ENCODE data around the gene GPR141.

- no peak for TF ChIP-seq ZNF274 (IDR thresholded peaks at IDR 0.05; ENCODE audit: low read depth, low read length)
- no peak for TF ChIP-seq SUZ12 (IDR thresholded peaks at IDR 0.05; ENCODE audit: extremely low read depth, insufficient read depth, insufficient read length)
Measured at GRCh38 chr7:37784015-37784414, 100.4 kb downstream of the GPR141 start.

Data from NT2/D1 (cell line).